Measurements from ENCODE around the gene SLC27A5. TPM values are rescaled to one million over a fixed set of nuclear protein-coding genes. Genes with fewer than 3 reads are reported as not detected.

Gene SLC27A5
- total RNA-seq, 1 experiment from 2014 or later = 17.1 TPM

DNA sequence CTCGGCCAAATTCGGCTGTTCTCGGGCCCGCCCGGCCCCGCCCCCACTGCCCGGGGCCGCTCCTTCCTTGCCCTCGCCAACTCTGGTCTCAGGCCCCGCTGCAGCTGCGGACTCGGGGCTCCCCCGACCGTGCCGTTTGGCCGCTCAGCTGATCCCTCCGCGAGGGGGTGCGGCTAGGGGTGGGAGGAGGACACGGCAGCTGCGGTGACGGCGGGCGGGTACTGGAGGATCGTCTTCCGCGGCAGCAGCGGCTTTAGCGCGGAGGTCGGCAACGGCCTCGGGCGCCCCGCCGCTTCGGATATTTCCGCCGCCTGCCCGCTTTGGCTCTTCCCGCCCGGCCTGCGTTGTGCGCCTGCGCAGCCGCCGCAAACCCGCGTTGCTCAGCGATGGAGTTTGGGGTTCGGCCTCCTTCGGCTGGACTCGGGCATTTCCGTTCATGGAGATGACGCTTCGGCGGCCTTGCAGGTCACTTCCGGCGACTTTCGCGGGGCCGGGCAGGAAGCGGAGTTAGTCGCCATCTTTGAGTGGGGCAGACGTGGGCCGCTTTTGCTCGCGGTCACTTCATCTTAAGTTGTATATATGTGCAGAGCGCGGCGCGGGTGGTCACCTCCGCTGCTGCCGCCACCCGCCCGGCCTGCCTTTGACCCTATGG lies 47.0 kb upstream of the SLC27A5 start:
- Histone ChIP-seq H3K79me2 (ENCODE audit: insufficient read depth, low read length) (peaks cover 8% of the 10 kb centered on the region; the same call in 1 of the 2 replicates), H3K9me3 (ENCODE audit: control insufficient read depth, low read depth, low read length) (no peaks in the 10 kb centered on the region), H2AK5ac (ENCODE audit: insufficient read length, low read length) (no peak overlapping the region), H3K23ac (ENCODE audit: insufficient read length, low read depth, low read length) (no peak overlapping the region), H3K14ac (ENCODE audit: insufficient read depth, low read length) (peak overlapping the region; percentile 100), H4K91ac (ENCODE audit: insufficient read length, low read depth, low read length) (no peak overlapping the region), H3K23me2 (ENCODE audit: insufficient read length, low read depth, low read length, poor library complexity, severe bottlenecking) (peaks cover 14% of the 10 kb centered on the region), H2BK5ac (ENCODE audit: insufficient read length, low read length) (peak overlapping the region; percentile 89), H4K8ac (replicated peaks; ENCODE audit: insufficient read length, low read depth, low read length) (no peak overlapping the region), H2BK15ac (ENCODE audit: low read depth, low read length) (0 out of 2 replicates have a peak overlapping the region, but pooled peaks have one; percentile 76), H2AFZ (ENCODE audit: low read length) (no peak overlapping the region), H3K27ac (ENCODE audit: insufficient read length, low read depth, low read length) (peak overlapping the region; percentile 86), H2BK12ac (ENCODE audit: insufficient read length, low read depth, low read length) (peak overlapping the region; percentile 78), H3K9ac (ENCODE audit: extremely low read depth, insufficient read length, low read length) (peak overlapping the region; percentile 99), H3K18ac (ENCODE audit: insufficient read length, low read depth, low read length) (peak overlapping the region; percentile 100), H3K56ac (ENCODE audit: insufficient read length, low read depth, low read length) (no peak overlapping the region), H2BK120ac (ENCODE audit: low read depth, low read length, poor library complexity, severe bottlenecking) (no peak overlapping the region), H3T11ph (ENCODE audit: low read length) (peak overlapping the region; percentile 81), H3K4ac (ENCODE audit: low read depth, low read length) (no peak overlapping the region), H4K5ac (ENCODE audit: insufficient read length, low read depth, low read length) (peak overlapping the region; percentile 46), H4K20me1 (ENCODE audit: control insufficient read depth, insufficient read depth, insufficient read length) (no peaks in the 10 kb centered on the region), H2BK20ac (ENCODE audit: low read depth, low read length, poor library complexity, severe bottlenecking) (no peak overlapping the region), H3K79me1 (ENCODE audit: insufficient read depth, low read depth, low read length, poor library complexity, severe bottlenecking) (no peaks in the 10 kb centered on the region), H3K4me2 (ENCODE audit: insufficient read depth, insufficient read length, low read length) (peak overlapping the region; percentile 67), H3K27me3 (ENCODE audit: insufficient read depth, low read length) (no peaks in the 10 kb centered on the region), H3K4me1 (ENCODE audit: insufficient read depth, low read length) (no peaks in the 10 kb centered on the region)
- no peaks in the 10 kb centered on the region; a peak in 1 of 5 replicates for H3K9me3 Mint-ChIP-seq
- TF ChIP-seq, protein P1, sequence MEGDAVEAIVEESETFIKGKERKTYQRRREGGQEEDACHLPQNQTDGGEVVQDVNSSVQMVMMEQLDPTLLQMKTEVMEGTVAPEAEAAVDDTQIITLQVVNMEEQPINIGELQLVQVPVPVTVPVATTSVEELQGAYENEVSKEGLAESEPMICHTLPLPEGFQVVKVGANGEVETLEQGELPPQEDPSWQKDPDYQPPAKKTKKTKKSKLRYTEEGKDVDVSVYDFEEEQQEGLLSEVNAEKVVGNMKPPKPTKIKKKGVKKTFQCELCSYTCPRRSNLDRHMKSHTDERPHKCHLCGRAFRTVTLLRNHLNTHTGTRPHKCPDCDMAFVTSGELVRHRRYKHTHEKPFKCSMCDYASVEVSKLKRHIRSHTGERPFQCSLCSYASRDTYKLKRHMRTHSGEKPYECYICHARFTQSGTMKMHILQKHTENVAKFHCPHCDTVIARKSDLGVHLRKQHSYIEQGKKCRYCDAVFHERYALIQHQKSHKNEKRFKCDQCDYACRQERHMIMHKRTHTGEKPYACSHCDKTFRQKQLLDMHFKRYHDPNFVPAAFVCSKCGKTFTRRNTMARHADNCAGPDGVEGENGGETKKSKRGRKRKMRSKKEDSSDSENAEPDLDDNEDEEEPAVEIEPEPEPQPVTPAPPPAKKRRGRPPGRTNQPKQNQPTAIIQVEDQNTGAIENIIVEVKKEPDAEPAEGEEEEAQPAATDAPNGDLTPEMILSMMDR (conservative IDR thresholded peaks at IDR 0.05) = no peak
- peaks cover 16 to 41% (median 28%) of the 10 kb centered on the region in 3 experiments; a peak in 6 of 7 replicates for H3K36me3 Mint-ChIP-seq (ENCODE audit: insufficient read depth in 1 of 3, low read depth in 3 of 3)
- H3K27ac Mint-ChIP-seq = peak overlapping the region; percentile 100
- H3K4me1 Mint-ChIP-seq = peaks cover 19 to 38% of the 10 kb centered on the region in 2 experiments
- H3K4me3 Mint-ChIP-seq = peak overlapping the region; percentile 96
- DNase-seq = peak; percentile 99
- peaks cover 1% of the 10 kb centered on the region; the same call in 1 of the 2 replicates for H3K27me3 Mint-ChIP-seq (ENCODE audit: low read depth)
- no CpG with 5 or more reads among the region's 76 CpGs for WGBS (ENCODE audit: extremely low coverage, insufficient read length, low lambda C conversion rate)
